Astrocyte (in vitro differentiated cells and primary cell): ENCODE data around the gene IGLON5.

Experiments
- CTCF ChIP-seq: IDR thresholded peaks from 2 replicates; pipeline ENCODE4 v1.5.1; 2011; ENCODE audit warnings: low read depth, mild to moderate bottlenecking, inconsistent platforms, low read length, moderate library complexity; ENCODE audit not compliant: insufficient read depth
- EZH2 ChIP-seq: IDR thresholded peaks from 2 replicates; pipeline ENCODE4 v1.6.1; 2012; ENCODE audit warnings: mild to moderate bottlenecking, low read length, inconsistent platforms; ENCODE audit not compliant: insufficient read depth

- TF ChIP-seq EZH2 (no peak), CTCF (no peak)
Measured at GRCh38 chr19:51337861-51338562, 26.6 kb downstream of the IGLON5 start.
